Peyer's patch (tissue), 4 donors: ENCODE measurements around the gene CBS.
"Not testable (repeated sequence)": the region's sequence is repeated elsewhere in the genome, so short reads cannot be mapped to it uniquely, and the experiment has no call there.

Experiments
- CTCF ChIP-seq, 6 experiments: fragments of 450-650 bp in 4 of 6; fragments of 200-600 bp in 2 of 6; sonication (generic) in 1 of 6; IDR thresholded peaks; one replicate each; pipeline ENCODE4 v1.5.1; 2017 to 2019; ENCODE audit warnings: antibody characterized with exemption in 6 of 6, mild to moderate bottlenecking in 3 of 6, moderate library complexity in 1 of 6
- POLR2A ChIP-seq, 2 donors: fragments of 450-650 bp; IDR thresholded peaks; one replicate each; pipeline ENCODE4 v1.5.1; 2017; ENCODE audit warnings: antibody characterized with exemption in 2 of 2, mild to moderate bottlenecking in 2 of 2, moderate library complexity in 2 of 2

DNA sequence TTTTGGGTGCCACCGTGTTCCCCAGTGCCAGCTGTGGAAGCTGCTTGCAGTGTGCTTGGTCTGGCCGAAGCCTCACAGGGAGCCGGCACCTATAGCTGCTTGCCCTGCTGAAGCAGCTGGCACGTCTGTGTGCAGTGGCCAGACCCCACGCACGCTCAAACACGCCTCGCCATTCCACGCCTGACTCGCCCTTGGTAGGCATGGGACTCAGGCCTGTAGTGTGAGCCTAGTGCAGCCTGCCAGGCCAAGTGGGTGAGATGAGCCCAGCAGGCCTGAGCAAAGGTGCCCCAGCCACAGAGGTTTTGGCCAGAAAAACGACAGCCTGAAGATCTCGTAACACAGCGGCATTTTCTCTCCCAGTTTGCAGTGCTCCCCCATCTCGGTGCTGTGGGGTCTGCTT, 32.3 kb downstream of the CBS start:
- TF ChIP-seq POLR2A, CTCF (IDR thresholded peaks at IDR 0.05): not testable (repeated sequence)
